Activated CD8-positive, alpha-beta T cell treated with anti-CD3 and anti-CD28 coated beads, Interleukin-2, amount 10 ng/mL, durations not matched to agents 7 days and 5 days (primary cell): ENCODE data around the gene RFC2. TPM values are rescaled to one million over a fixed set of nuclear protein-coding genes. Genes with fewer than 3 reads are reported as not detected.

Experiments used
- ATAC-seq: fragments of 150-1000 bp; cut with Tn5 transposase; one replicate; pipeline ENCODE4 v1.10.0; 2021; ENCODE audit warnings: moderate library complexity
- CTCF ChIA-PET: fragments of 350-600 bp; sonication (Branson Sonifier 250); formaldehyde crosslinking; loops from one replicate; lab custom pipeline; 2021; ENCODE audit warnings: antibody characterized with exemption; lab: Charles Lee
- POLR2A ChIA-PET: fragments of 350-600 bp; sonication (Branson Sonifier 250); formaldehyde crosslinking; loops from one replicate; lab custom pipeline; 2021; ENCODE audit warnings: antibody characterized with exemption; lab: Charles Lee
- DNase-seq: peaks from one replicate; pipeline ENCODE4 v3.0.0-alpha.2; 2020
- H3K27ac Mint-ChIP-seq: one replicate; pipeline ENCODE4 v1.8.0; 2021; ENCODE audit warnings: mild to moderate bottlenecking, mixed read lengths
- H3K27me3 Mint-ChIP-seq: one replicate; pipeline ENCODE4 v1.8.0; 2021; ENCODE audit warnings: low read depth, mixed read lengths
- H3K36me3 Mint-ChIP-seq: one replicate; pipeline ENCODE4 v1.8.0; 2021; ENCODE audit warnings: low read depth, mixed read lengths
- H3K4me1 Mint-ChIP-seq: one replicate; pipeline ENCODE4 v1.8.0; 2021; ENCODE audit warnings: low read depth, mixed read lengths
- H3K4me3 Mint-ChIP-seq: one replicate; pipeline ENCODE4 v1.8.0; 2021; ENCODE audit warnings: mild to moderate bottlenecking, mixed read lengths
- H3K9me3 Mint-ChIP-seq: one replicate; pipeline ENCODE4 v1.8.0; 2022; ENCODE audit warnings: mixed read lengths; ENCODE audit not compliant: insufficient read depth
- total RNA-seq, 2 experiments: library from RNA; stranded (reverse); gene quantifications; one replicate each; pipeline ENCODE4 v1.2.3, GENCODE V29; 2021

The RFC2 gene
- total RNA-seq = 10 to 100 TPM; 69.5 to 76.5 TPM

DNA sequence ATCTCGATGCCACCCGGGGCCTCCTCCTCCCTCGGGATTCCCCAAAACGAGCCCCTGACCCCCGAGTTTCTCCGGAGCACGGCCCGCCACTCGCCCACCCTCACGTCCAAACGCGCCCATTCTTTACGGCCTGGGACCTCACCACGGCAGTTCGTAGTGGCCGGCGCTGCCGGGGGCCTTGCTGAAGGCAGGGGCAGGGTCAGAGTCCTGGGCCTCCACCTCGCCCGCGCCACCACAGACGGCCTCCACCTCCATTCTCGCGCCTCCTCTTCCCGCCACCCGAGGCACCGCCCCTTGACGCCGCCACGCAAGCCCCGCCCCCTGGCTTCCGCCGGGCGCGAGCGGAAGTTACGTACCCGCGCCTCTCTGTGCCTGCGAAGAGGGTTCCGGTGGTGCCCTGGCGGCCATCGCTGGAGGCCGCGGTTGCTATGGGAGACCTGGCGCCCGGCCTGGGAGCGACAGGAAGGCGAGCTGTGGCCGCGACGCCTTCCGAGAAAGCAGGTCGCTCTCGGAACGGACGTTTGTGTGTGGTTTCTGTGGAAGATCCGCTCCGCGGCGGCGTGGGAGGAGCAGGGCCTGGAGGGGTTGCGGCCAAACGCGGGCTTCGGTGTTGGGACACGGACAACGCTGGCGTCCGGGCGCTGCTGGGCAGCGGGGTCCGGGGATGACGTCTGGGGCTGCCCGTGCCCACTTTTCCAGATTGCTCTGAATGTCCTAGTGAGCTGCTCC is at the start of gene RFC2:
RFC2 (minus strand) TSS at position 271 of the 729 bp plus-strand sequence; CDS start at position 255, 16 bp downstream.
- no peaks in the 10 kb centered on the region for H3K9me3 Mint-ChIP-seq

DNA sequence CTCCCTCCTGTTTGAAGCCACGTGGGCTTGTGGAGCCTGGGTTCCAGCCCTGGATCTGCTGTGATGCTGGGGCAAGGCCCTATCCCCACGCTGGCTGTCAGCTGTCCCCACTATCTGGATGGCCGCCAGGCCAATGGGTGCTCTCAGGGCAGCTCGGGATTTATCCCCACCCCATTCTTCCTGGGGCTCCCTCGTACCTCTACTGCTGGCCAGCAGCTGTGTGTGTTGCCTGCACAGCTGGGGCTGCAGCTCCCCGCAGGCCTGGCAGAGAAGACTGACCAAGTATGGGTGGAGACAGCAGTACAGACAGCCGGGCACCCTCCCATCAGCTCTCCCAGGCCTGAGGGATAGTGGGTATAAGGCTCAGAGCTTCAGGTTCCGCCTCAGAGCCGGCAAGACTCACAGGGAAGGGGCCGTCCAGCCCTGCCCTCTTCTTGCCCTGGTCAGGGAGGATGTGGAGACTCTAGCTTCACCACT is 48.6 kb upstream of the RFC2 start:
- no peaks in the 10 kb centered on the region for H3K36me3 Mint-ChIP-seq
- H3K9me3 Mint-ChIP-seq = no peaks in the 10 kb centered on the region
- ChIA-PET POLR2A (no interaction called here), CTCF (interaction anchor here (1.0 kb wide), 1 partner anchor 98 kb away, joined by 5 read pairs; no protein-coding TSS in a partner anchor)
- peaks cover 21% of the 10 kb centered on the region for H3K4me1 Mint-ChIP-seq
- H3K27me3 Mint-ChIP-seq = peaks cover 4% of the 10 kb centered on the region
- H3K4me3 Mint-ChIP-seq = no peak overlapping the region
- ATAC-seq (no peak), DNase-seq (no peak)
- H3K27ac Mint-ChIP-seq = no peak overlapping the region

More for the DNA sequence above, at the start of gene RFC2:
- ATAC-seq (peak; percentile 95), DNase-seq (peak; percentile 97)
- Mint-ChIP-seq H3K27me3 (no peaks in the 10 kb centered on the region), H3K36me3 (peaks cover 35% of the 10 kb centered on the region), H3K4me3 (peak within 1 kb of the TSS; percentile 96), H3K4me1 (peaks cover 51% of the 10 kb centered on the region), H3K27ac (peak within 1 kb of the TSS; percentile 95)
- ChIA-PET CTCF (interaction anchor here (1.0 kb wide), 2 partner anchors 36 to 48 kb away, joined by 3 read pairs; no protein-coding TSS in a partner anchor), POLR2A (interaction anchor here (0.6 to 1.2 kb wide), 3 partner anchors 9 to 515 kb away, joined by 4 to 6 read pairs (median 4); partner anchors contain the start of gene CLIP2)

GRCh38 chr7:74300926-74301325 is 46.7 kb upstream of the RFC2 start:
- peaks cover 5% of the 10 kb centered on the region for H3K4me1 Mint-ChIP-seq
- ChIA-PET CTCF (no interaction called here), POLR2A (no interaction called here)
- no peak overlapping the region for H3K4me3 Mint-ChIP-seq
- ATAC-seq = no peak
- H3K9me3 Mint-ChIP-seq = no peaks in the 10 kb centered on the region
- H3K27ac Mint-ChIP-seq = no peak overlapping the region
- H3K36me3 Mint-ChIP-seq = no peaks in the 10 kb centered on the region
- H3K27me3 Mint-ChIP-seq = peaks cover 4% of the 10 kb centered on the region
- no peak for DNase-seq

DNA sequence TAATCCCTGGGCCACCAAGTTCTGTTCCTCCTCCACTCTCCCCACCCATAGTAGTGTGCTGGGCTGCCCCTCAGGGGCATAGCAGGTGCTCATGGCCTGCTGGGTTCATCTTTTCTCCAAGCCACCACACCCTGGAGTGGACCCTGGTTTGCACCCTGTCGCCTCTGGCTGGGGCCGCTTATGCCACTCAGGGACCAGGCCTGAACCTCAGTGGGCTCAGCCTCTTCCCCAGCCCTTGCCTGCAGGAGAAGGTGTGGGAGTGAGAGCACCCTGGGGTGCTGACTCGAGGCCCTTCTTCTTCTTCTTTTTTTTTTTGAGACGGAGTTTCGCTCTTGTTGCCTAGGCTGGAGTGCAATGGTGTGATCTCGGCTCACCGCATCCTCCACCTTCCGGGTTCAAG is 45.2 kb upstream of the RFC2 start:
- Mint-ChIP-seq H3K27me3 (peaks cover 4% of the 10 kb centered on the region), H3K4me3 (no peak overlapping the region), H3K27ac (no peak overlapping the region), H3K36me3 (no peaks in the 10 kb centered on the region), H3K9me3 (no peaks in the 10 kb centered on the region), H3K4me1 (no peaks in the 10 kb centered on the region)
- no peak for DNase-seq
- ATAC-seq = no peak
- POLR2A ChIA-PET = no interaction called here
- CTCF ChIA-PET = no interaction called here

DNA sequence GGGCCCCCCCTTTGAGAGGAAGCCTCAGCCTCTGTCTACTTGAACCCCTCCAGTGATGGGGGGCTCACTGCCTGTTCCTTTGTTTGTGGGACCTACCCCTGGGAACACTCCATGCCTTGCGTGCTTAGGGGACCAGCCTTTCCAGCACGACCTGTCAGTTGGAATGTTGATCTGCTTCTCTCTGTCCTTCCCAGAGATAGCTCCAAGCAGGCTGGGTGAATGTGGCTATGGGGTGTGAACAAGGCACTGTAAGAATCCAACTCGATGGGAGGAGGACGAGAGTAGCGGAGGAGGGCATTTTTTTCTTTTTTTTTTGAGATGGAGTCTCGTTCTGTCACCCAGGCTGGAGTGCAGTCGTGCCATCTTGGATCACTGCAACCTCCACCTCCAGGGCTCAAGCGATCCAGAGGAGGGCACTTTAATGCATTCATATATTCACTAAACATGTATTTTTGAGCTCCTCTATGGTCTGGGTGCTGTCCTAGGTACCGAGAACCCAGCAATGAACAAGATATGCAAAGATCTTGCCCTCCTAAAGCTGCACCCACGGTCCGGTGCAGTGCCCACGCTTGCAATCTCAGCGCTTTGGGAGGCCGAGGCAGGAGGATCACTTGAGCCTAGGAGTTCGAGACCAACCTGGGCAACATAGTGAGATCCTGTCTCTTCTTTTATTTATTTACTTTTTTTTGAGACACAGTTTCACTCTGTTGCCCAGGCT is 43.5 kb upstream of the RFC2 start:
- no peak for DNase-seq
- Mint-ChIP-seq H3K27ac (no peak overlapping the region), H3K4me3 (no peak overlapping the region), H3K9me3 (no peaks in the 10 kb centered on the region), H3K4me1 (peaks cover 6% of the 10 kb centered on the region), H3K27me3 (peaks cover 9% of the 10 kb centered on the region), H3K36me3 (no peaks in the 10 kb centered on the region)
- CTCF ChIA-PET = interaction anchor here (1.8 kb wide), 1 partner anchor 103 kb away, joined by 4 read pairs; no protein-coding TSS in a partner anchor
- no peak for ATAC-seq
- POLR2A ChIA-PET = interaction anchor here (0.6 to 1.1 kb wide), 3 partner anchors 9 to 103 kb away, joined by 3 to 4 read pairs (median 3); no protein-coding TSS in a partner anchor

DNA sequence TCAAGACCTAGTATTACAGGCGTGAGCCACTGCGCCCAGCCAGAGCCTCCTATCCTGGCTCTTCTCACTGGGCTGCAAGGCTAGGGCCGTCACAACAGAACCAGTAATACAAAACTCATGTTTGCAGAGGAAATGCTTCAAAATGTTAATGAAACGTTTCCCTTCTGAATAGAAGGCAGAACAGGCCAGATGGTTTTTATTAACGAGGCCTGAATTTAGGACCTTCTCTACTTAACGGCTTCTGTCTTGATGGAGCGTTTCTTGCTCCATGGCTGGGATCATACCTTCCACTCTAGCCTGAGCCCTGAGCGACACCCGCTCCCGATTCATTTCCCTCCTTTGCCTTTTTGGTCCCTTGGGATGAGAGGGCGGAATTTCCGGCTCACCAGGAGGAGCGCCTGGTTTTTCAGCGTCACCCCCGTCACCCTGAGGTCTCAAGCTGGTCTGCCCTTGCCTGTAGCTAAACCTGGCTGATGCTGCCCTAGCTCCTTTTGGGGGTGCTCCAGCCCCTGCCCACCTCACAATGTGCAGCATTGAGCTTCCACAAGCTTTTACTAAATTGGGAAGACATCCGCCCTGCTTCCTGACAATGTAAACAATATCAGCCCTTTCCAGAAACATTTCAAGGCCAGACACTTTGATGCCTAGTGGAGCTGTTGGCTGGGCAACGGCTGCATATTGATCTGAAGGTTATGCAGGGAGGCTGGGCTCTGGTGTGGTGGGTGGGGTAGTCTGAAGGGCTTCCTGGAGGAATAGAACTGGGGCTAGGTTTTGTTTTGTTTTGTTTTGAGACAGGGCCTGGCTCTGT is 40.2 kb upstream of the RFC2 start:
- DNase-seq (no peak), ATAC-seq (no peak)
- H3K4me1 Mint-ChIP-seq = peaks cover 14% of the 10 kb centered on the region
- H3K36me3 Mint-ChIP-seq = no peaks in the 10 kb centered on the region
- CTCF ChIA-PET = interaction anchor here (1.0 kb wide), 1 partner anchor 106 kb away, joined by 3 read pairs; no protein-coding TSS in a partner anchor
- no peaks in the 10 kb centered on the region for H3K9me3 Mint-ChIP-seq
- POLR2A ChIA-PET = no interaction called here
- no peak overlapping the region for H3K27ac Mint-ChIP-seq
- no peak overlapping the region for H3K4me3 Mint-ChIP-seq
- H3K27me3 Mint-ChIP-seq = peaks cover 23% of the 10 kb centered on the region

- POLR2A ChIA-PET = no interaction called here
- ATAC-seq (no peak), DNase-seq (no peak)
- CTCF ChIA-PET = no interaction called here
- Mint-ChIP-seq H3K4me3 (no peak overlapping the region), H3K4me1 (peaks cover 20% of the 10 kb centered on the region), H3K36me3 (no peaks in the 10 kb centered on the region), H3K9me3 (no peaks in the 10 kb centered on the region), H3K27ac (no peak overlapping the region), H3K27me3 (peaks cover 26% of the 10 kb centered on the region)
Observed at GRCh38 chr7:74293577-74293908, 39.3 kb upstream of the RFC2 start.

DNA sequence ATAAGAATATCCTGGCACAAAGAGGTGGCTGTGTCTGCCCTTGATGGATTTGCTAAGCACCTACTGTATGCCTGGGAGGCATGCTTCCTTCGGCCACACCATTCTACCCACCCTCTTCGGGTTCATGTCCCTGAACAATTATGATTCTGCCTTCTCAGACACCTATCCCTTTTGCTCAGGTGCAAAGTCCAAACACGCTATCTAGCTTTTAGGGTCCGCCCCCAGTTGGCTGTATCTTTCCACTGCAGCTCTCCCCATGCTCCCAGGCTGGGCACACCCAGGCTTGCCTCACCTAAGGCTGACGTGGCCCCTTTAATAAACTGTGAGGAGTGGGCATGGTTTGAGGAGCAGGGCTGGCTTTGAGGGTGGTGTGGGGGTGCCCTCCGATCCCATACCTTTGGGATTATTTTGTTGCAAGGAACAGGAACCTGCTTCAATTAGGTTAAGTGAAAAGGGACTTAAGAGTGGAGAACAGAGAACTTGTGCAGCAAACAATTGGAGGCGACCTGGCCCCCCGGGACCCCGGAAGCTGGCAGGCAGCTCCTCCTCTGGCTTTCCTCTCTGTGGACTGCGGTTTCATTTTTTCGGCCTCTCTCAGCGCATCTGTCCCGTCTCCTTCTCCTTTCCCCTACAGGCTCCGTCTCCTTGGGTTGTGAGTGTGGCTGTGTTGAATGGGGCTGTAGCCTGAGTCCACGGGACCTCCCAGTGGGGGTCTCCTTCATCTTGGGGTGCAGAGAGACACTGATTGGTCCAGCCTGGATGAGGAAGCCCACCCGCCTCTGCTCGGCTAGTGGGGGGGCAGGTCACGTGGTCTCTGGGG is 38.8 kb upstream of the RFC2 start:
- H3K9me3 Mint-ChIP-seq = no peaks in the 10 kb centered on the region
- DNase-seq = no peak
- H3K4me1 Mint-ChIP-seq = peaks cover 26% of the 10 kb centered on the region
- no peak overlapping the region for H3K4me3 Mint-ChIP-seq
- ATAC-seq = no peak
- no peaks in the 10 kb centered on the region for H3K36me3 Mint-ChIP-seq
- POLR2A ChIA-PET = no interaction called here
- no peak overlapping the region for H3K27ac Mint-ChIP-seq
- CTCF ChIA-PET = no interaction called here
- peaks cover 30% of the 10 kb centered on the region for H3K27me3 Mint-ChIP-seq

DNA sequence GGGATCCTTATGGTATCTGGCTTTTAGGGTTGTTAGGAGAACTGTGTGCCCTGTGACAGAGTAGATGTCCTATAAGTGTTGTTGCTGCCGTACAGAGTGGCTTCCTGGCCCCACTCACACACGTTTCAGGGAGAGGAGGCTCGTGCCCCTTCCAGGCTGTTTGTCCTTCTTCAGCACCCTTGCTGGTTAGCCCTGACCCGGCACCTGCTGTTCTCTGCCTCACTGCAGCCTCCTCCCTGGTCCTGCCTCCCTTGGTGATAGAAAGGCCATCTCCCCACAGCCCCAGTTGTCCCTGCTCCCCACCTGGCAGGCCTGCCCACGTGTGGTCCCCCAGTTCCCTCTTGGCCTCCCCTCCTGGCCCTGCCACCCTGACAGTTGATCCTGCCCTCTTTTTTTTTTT is 37.3 kb upstream of the RFC2 start:
- DNase-seq = no peak
- Mint-ChIP-seq H3K36me3 (no peaks in the 10 kb centered on the region), H3K4me1 (peaks cover 27% of the 10 kb centered on the region), H3K27ac (no peak overlapping the region), H3K27me3 (peaks cover 40% of the 10 kb centered on the region), H3K4me3 (no peak overlapping the region), H3K9me3 (no peaks in the 10 kb centered on the region)
- ATAC-seq = no peak
- POLR2A ChIA-PET = no interaction called here
- CTCF ChIA-PET = interaction anchor here (0.9 kb wide), 1 partner anchor 85 kb away, joined by 3 read pairs; no protein-coding TSS in a partner anchor

GRCh38 chr7:74290981-74291441 is 36.8 kb upstream of the RFC2 start:
- DNase-seq (no peak), ATAC-seq (no peak)
- no peak overlapping the region for H3K27ac Mint-ChIP-seq
- no peaks in the 10 kb centered on the region for H3K36me3 Mint-ChIP-seq
- H3K4me1 Mint-ChIP-seq = peaks cover 27% of the 10 kb centered on the region
- ChIA-PET POLR2A (interaction anchor here (0.6 kb wide), 1 partner anchor 211 kb away, joined by 4 read pairs; no protein-coding TSS in a partner anchor), CTCF (interaction anchor here (0.9 kb wide), 1 partner anchor 85 kb away, joined by 3 read pairs; no protein-coding TSS in a partner anchor)
- H3K9me3 Mint-ChIP-seq = no peaks in the 10 kb centered on the region
- H3K27me3 Mint-ChIP-seq = peaks cover 40% of the 10 kb centered on the region
- no peak overlapping the region for H3K4me3 Mint-ChIP-seq
